ENCODE measurements around the gene MRPL40.

MRPL40 gene

GRCh38 chr22:19451570-19451969, 19.2 kb downstream of the MRPL40 start:
- no peak overlapping the region for H3K4me3 ChIP-seq (ENCODE audit: control insufficient read depth, low read depth, low read length)
- no peak for TF ChIP-seq CTCF (conservative IDR thresholded peaks at IDR 0.05; ENCODE audit: control insufficient read depth, insufficient read depth, low read depth, low read length)
- no peak for DNase-seq (ENCODE audit: low read depth)

GRCh38 chr22:19453718-19454117, 21.4 kb downstream of the MRPL40 start:
- no peak for DNase-seq (ENCODE audit: low read depth)
- no peak for TF ChIP-seq CTCF (conservative IDR thresholded peaks at IDR 0.05; ENCODE audit: control insufficient read depth, insufficient read depth, low read depth, low read length)
- no peak overlapping the region for H3K4me3 ChIP-seq (ENCODE audit: control insufficient read depth, low read depth, low read length)

- no peak for TF ChIP-seq CTCF (conservative IDR thresholded peaks at IDR 0.05; ENCODE audit: control insufficient read depth, insufficient read depth, low read depth, low read length)
- H3K4me3 ChIP-seq (ENCODE audit: control insufficient read depth, low read depth, low read length), result no peak overlapping the region
- DNase-seq (ENCODE audit: low read depth), result no peak
These were observed 21.8 kb downstream of the MRPL40 start for GRCh38 chr22:19454156-19454555.

GRCh38 chr22:19455033-19455432, 22.7 kb downstream of the MRPL40 start:
- no peak for TF ChIP-seq CTCF (conservative IDR thresholded peaks at IDR 0.05; ENCODE audit: control insufficient read depth, insufficient read depth, low read depth, low read length)
- no peak overlapping the region for H3K4me3 ChIP-seq (ENCODE audit: control insufficient read depth, low read depth, low read length)
- no peak for DNase-seq (ENCODE audit: low read depth)

DNA sequence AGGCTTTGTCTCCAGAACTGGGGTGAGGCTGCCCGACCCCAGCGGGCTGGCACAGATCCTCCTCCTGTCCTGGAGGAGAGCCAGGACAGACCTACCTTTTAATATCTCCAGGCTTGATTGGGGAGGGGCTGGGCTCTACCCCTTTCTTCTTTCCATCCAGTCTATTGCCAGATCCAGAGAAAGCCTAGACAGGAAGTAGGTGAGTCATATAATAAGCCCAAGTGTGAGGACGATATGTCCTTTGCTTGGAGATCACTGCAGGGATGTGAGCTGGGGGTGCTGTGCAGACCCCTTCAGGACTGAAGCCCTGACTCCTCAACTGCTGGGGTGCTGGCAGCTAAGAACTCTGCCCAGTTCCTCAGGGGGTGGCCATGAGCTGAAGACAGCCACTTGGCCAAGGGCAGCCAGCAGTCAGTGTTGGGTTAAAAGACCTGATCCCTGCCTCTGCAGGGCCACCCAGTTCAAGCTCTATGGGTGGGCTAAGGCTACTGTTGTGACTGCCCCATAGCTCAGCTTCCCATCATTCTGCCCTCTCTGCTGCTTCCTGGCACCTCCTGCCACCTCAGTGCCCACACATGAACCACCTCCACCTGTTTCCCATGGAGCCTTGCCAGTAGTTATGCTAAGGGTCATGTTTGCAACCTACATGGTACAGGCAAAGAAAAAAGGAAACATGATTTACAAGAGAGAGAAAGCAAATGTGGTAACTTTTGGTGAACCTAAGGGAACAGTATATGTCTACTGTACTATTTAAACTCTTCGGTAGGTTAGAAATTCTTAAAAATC, 23.4 kb downstream of the MRPL40 start:
- peak; percentile 28 for DNase-seq (ENCODE audit: low read depth)
- no peak overlapping the region for H3K4me3 ChIP-seq (ENCODE audit: control insufficient read depth, low read depth, low read length)

GRCh38 chr22:19456541-19456940, 24.2 kb downstream of the MRPL40 start:
- DNase-seq (ENCODE audit: low read depth), result no peak
- no peak for TF ChIP-seq CTCF (conservative IDR thresholded peaks at IDR 0.05; ENCODE audit: control insufficient read depth, insufficient read depth, low read depth, low read length)
- no peak overlapping the region for H3K4me3 ChIP-seq (ENCODE audit: control insufficient read depth, low read depth, low read length)

More for the DNA sequence above, 23.4 kb downstream of the MRPL40 start:
- no peak for TF ChIP-seq CTCF (conservative IDR thresholded peaks at IDR 0.05; ENCODE audit: control insufficient read depth, insufficient read depth, low read depth, low read length)

All from fibroblast of mammary gland (primary cell).